Activated CD4-positive, alpha-beta T cell treated with anti-CD3 and anti-CD28 coated beads for 36 hours (primary cell): ENCODE measurements around the gene TTC23. TPM values are rescaled to one million over a fixed set of nuclear protein-coding genes. Genes with fewer than 3 reads are reported as not detected.

Experiments
- ATAC-seq: fragments of 200-7000 bp; cut with Tn5 transposase; one replicate; pipeline ENCODE4 v1.10.0; 2021; ENCODE audit warnings: mild to moderate bottlenecking, moderate library complexity
- CTCF ChIA-PET: fragments of 350-600 bp; sonication (Branson Sonifier 250); formaldehyde crosslinking; loops from one replicate; lab custom pipeline; 2021; ENCODE audit warnings: antibody characterized with exemption; lab: Charles Lee
- POLR2A ChIA-PET: fragments of 350-600 bp; sonication (Branson Sonifier 250); formaldehyde crosslinking; loops from one replicate; lab custom pipeline; 2021; ENCODE audit warnings: antibody characterized with exemption, inconsistent platforms; lab: Charles Lee
- DNase-seq: peaks from one replicate; pipeline ENCODE4 v3.0.0-alpha.2; 2020
- H3K27ac Mint-ChIP-seq: one replicate; pipeline ENCODE4 v1.8.0; 2021; ENCODE audit warnings: mixed read lengths
- H3K27me3 Mint-ChIP-seq: one replicate; pipeline ENCODE4 v1.8.0; 2021; ENCODE audit warnings: mixed read lengths
- H3K36me3 Mint-ChIP-seq: one replicate; pipeline ENCODE4 v1.8.0; 2021; ENCODE audit warnings: low read depth, mixed read lengths
- H3K4me1 Mint-ChIP-seq: one replicate; pipeline ENCODE4 v1.8.0; 2021; ENCODE audit warnings: mixed read lengths
- H3K4me3 Mint-ChIP-seq: one replicate; pipeline ENCODE4 v1.8.0; 2021; ENCODE audit warnings: mild to moderate bottlenecking, moderate library complexity, mixed read lengths
- H3K9me3 Mint-ChIP-seq: one replicate; pipeline ENCODE4 v1.8.0; 2021; ENCODE audit warnings: low read depth, mixed read lengths
- intact Hi-C, 2 experiments: fragments of 100-400 bp; cut with DNase I in 1 of 2; cut with micrococcal nuclease in 1 of 2; formaldehyde crosslinking; loops; one replicate each; pipeline versions ENCODE4 v1.14.2 to v1.15.1; 2022 to 2024; cut with DNase I, micrococcal nuclease
- total RNA-seq, 2 experiments: library from RNA; stranded (reverse); gene quantifications; one replicate each; pipeline ENCODE4 v1.2.3, GENCODE V29; 2021

TTC23 gene
- total RNA-seq, 2 experiments from 2014 or later, result 5.5 to 9.0 TPM

GRCh38 chr15:99228120-99228770 lies 21.1 kb downstream of the TTC23 start:
- Mint-ChIP-seq H3K27ac (no peak overlapping the region), H3K36me3 (no peaks in the 10 kb centered on the region), H3K27me3 (no peaks in the 10 kb centered on the region), H3K4me3 (no peak overlapping the region), H3K4me1 (no peaks in the 10 kb centered on the region), H3K9me3 (peaks cover 2% of the 10 kb centered on the region)
- DNase-seq, result no peak
- CTCF ChIA-PET, result interaction anchor here (1.0 kb wide), 1 partner anchor 18 kb away, joined by 3 read pairs; no protein-coding TSS in a partner anchor
- POLR2A ChIA-PET, result no interaction called here
- intact Hi-C loops, result no loop called here
- ATAC-seq, result no peak

GRCh38 chr15:99226802-99227201 lies 22.6 kb downstream of the TTC23 start:
- Mint-ChIP-seq H3K4me1 (no peaks in the 10 kb centered on the region), H3K27ac (no peak overlapping the region), H3K9me3 (no peaks in the 10 kb centered on the region), H3K4me3 (no peak overlapping the region), H3K36me3 (no peaks in the 10 kb centered on the region), H3K27me3 (no peaks in the 10 kb centered on the region)
- ATAC-seq, result no peak
- intact Hi-C loops, result no loop called here
- no peak for DNase-seq
- POLR2A ChIA-PET, result no interaction called here
- CTCF ChIA-PET, result interaction anchor here (0.6 kb wide), 1 partner anchor 125 kb away, joined by 3 read pairs; no protein-coding TSS in a partner anchor

DNA sequence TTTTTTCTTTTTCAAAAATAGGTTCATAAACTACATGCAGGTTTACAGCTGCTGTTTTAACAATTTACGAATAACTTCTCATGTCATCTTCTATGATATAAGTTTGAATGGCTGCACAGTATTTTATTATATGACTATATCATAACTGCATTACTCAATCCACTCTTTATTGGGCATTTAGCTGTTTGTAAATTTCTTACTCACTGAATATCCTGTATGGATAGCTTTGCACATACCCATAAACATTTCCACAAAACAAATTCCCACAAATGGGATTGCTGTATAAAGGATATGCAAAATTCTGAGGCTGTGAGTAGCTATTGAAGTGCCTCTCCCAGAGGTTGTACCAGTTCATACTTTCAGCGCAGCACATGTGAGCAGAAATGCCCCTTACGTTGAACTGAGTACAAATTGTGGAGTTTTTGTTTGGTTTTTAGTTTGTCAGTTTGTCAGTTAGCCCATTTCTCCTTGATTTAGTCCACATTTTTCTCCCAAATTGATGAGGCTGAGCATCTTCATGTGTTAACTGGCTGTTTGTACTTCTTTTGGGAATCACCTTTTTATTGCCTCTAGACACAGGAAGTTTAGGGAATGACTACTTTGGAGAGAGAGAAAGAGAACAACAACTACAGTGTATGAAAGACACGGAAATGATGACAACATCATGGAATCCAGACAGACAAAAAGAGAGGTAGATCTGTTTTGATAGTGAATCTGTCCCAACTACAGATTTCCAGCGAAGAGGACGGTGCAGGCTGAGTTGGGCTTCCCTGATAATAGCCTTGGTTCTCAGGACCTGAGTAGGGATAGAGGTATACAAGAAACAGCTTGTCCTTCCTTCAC lies 24.8 kb downstream of the TTC23 start:
- H3K27me3 Mint-ChIP-seq, result no peaks in the 10 kb centered on the region
- no peaks in the 10 kb centered on the region for H3K36me3 Mint-ChIP-seq
- no peak overlapping the region for H3K4me3 Mint-ChIP-seq
- DNase-seq (no peak), ATAC-seq (no peak)
- H3K4me1 Mint-ChIP-seq, result no peaks in the 10 kb centered on the region
- POLR2A ChIA-PET, result no interaction called here
- intact Hi-C loops, result no loop called here
- CTCF ChIA-PET, result no interaction called here
- H3K9me3 Mint-ChIP-seq, result no peaks in the 10 kb centered on the region
- H3K27ac Mint-ChIP-seq, result no peak overlapping the region

DNA sequence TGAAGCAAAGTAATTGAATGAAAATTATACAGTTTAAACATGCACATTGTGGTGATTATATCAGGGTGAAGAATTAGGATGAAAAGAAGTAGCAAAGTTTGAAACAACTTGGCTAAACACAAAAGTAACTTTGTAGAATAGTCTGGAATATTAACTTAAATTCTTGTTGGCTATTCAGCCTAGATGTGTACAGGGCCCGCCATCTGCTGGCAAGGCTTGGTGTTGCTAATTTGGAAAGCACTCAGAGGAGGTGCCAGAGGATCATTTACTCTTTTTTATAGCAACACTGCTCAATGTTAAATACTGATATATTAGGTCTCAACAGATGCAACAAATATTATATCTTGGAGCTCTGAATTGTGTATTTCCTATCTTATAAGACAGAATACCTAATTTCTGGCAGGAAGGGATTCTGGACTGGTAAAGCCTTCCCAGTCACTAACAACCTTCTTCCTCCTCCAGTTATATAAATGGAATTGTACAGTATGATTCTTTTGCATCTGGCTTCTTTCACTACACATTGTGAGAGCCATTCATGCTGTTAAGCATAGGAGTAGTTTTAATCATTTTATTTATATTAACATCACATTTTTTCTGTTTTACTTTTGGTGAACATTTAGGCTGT lies 36.1 kb downstream of the TTC23 start:
- ATAC-seq (peak; percentile 65), DNase-seq (peak; percentile 81)
- intact Hi-C loops, result loop anchor here (1.0 to 2.0 kb wide), 5 partner anchors 108 to 771 kb away; partner anchors contain the start of gene SYNM (in 1 of the 2)
- H3K9me3 Mint-ChIP-seq, result no peaks in the 10 kb centered on the region
- H3K4me1 Mint-ChIP-seq, result no peaks in the 10 kb centered on the region
- ChIA-PET POLR2A (no interaction called here), CTCF (interaction anchor here (0.7 to 1.9 kb wide), 14 partner anchors 9 to 546 kb away, joined by 3 to 6 read pairs (median 3); partner anchors contain the start of gene SYNM)
- no peak overlapping the region for H3K27ac Mint-ChIP-seq
- no peak overlapping the region for H3K4me3 Mint-ChIP-seq
- peaks cover 2% of the 10 kb centered on the region for H3K36me3 Mint-ChIP-seq
- H3K27me3 Mint-ChIP-seq, result no peaks in the 10 kb centered on the region

DNA sequence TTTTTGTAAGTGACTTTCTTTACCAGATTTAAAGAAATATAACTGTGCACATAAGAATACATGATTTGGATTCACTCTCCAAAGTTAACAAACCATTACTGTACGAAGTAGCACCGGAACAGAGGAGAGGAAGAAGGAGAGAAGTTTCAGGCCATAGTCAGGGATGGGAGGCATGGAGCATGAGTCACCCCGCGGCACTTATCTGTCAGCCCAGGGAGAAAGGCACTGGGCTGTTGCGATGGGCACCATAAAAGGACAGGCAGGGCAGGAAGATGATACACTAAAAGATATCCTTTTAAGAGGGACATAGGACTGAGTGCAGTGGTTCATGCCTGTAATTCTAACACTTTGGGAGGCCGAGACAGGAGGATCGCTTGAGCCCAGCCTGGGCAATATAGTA lies 37.0 kb downstream of the TTC23 start:
- ChIA-PET POLR2A (no interaction called here), CTCF (interaction anchor here (0.7 to 1.0 kb wide), 3 partner anchors 107 to 154 kb away, joined by 3 to 4 read pairs (median 4); no protein-coding TSS in a partner anchor)
- DNase-seq (no peak), ATAC-seq (no peak)
- intact Hi-C loops, result loop anchor here in 1 of 2 experiments (2.0 kb wide), 1 partner anchor 770 kb away; no protein-coding TSS in a partner anchor
- Mint-ChIP-seq H3K27ac (no peak overlapping the region), H3K36me3 (peaks cover under 1% of the 10 kb centered on the region), H3K9me3 (no peaks in the 10 kb centered on the region), H3K27me3 (no peaks in the 10 kb centered on the region), H3K4me1 (no peaks in the 10 kb centered on the region), H3K4me3 (no peak overlapping the region)

DNA sequence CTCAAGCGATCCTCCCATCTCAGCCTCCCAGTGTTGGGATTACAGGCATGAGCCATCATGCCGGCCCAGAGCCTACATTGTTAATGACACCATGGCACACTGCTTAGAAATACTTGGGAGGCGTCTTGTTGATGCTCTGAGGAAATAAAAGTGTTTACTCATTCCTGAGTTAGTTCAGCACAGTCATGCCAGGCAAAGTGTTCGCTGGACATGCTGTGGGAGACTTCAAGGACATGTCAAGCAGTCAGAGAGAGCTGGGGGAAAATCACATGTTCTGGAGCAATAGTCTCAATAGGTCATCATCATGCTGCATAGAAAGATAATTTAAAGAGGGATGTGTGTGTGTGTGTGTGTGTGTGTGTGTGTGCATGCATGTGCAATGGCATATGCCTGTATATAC lies 37.5 kb downstream of the TTC23 start:
- CTCF ChIA-PET, result interaction anchor here (0.8 to 1.9 kb wide), 3 partner anchors 106 to 872 kb away, joined by 3 to 8 read pairs (median 4); no protein-coding TSS in a partner anchor
- H3K9me3 Mint-ChIP-seq, result no peaks in the 10 kb centered on the region

GRCh38 chr15:99210334-99210733 lies 39.0 kb downstream of the TTC23 start:
- Mint-ChIP-seq H3K4me1 (no peaks in the 10 kb centered on the region), H3K27me3 (peaks cover 3% of the 10 kb centered on the region), H3K27ac (no peak overlapping the region), H3K9me3 (no peaks in the 10 kb centered on the region), H3K36me3 (peaks cover 3% of the 10 kb centered on the region), H3K4me3 (no peak overlapping the region)
- ChIA-PET CTCF (interaction anchor here (0.6 to 1.9 kb wide), 5 partner anchors 18 to 547 kb away, joined by 3 to 8 read pairs (median 4); no protein-coding TSS in a partner anchor), POLR2A (no interaction called here)
- intact Hi-C loops, result no loop called here
- ATAC-seq (no peak), DNase-seq (no peak)

More for the DNA sequence above, 37.5 kb downstream of the TTC23 start:
- H3K36me3 Mint-ChIP-seq, result no peaks in the 10 kb centered on the region
- no peaks in the 10 kb centered on the region for H3K27me3 Mint-ChIP-seq
- no peak overlapping the region for H3K4me3 Mint-ChIP-seq
- ATAC-seq (no peak), DNase-seq (no peak)
- no peak overlapping the region for H3K27ac Mint-ChIP-seq
- intact Hi-C loops, result loop anchor here in 1 of 2 experiments (2.0 kb wide), 1 partner anchor 769 kb away; no protein-coding TSS in a partner anchor
- H3K4me1 Mint-ChIP-seq, result no peaks in the 10 kb centered on the region
- POLR2A ChIA-PET, result interaction anchor here (0.6 kb wide), 1 partner anchor 123 kb away, joined by 3 read pairs; no protein-coding TSS in a partner anchor

- Mint-ChIP-seq H3K27ac (no peak overlapping the region), H3K4me3 (no peak overlapping the region), H3K9me3 (no peaks in the 10 kb centered on the region), H3K4me1 (no peaks in the 10 kb centered on the region), H3K36me3 (peaks cover 3% of the 10 kb centered on the region), H3K27me3 (peaks cover 3% of the 10 kb centered on the region)
- ChIA-PET CTCF (interaction anchor here (1.6 kb wide), 1 partner anchor 109 kb away, joined by 4 read pairs; no protein-coding TSS in a partner anchor), POLR2A (no interaction called here)
- ATAC-seq (no peak), DNase-seq (no peak)
- intact Hi-C loops, result no loop called here
These were observed 40.1 kb downstream of the TTC23 start for GRCh38 chr15:99209326-99209725.

GRCh38 chr15:99207672-99208071 lies 41.7 kb downstream of the TTC23 start:
- H3K4me1 Mint-ChIP-seq, result no peaks in the 10 kb centered on the region
- peaks cover 3% of the 10 kb centered on the region for H3K36me3 Mint-ChIP-seq
- ChIA-PET POLR2A (no interaction called here), CTCF (interaction anchor here (1.3 kb wide), 1 partner anchor 102 kb away, joined by 4 read pairs; the partner anchor contains the start of gene SYNM)
- peaks cover 5% of the 10 kb centered on the region for H3K27me3 Mint-ChIP-seq
- intact Hi-C loops, result no loop called here
- DNase-seq, result no peak
- no peak overlapping the region for H3K4me3 Mint-ChIP-seq
- ATAC-seq, result no peak
- no peaks in the 10 kb centered on the region for H3K9me3 Mint-ChIP-seq
- H3K27ac Mint-ChIP-seq, result no peak overlapping the region

GRCh38 chr15:99202176-99202552 lies 47.2 kb downstream of the TTC23 start:
- Mint-ChIP-seq H3K27me3 (peaks cover 5% of the 10 kb centered on the region), H3K9me3 (no peaks in the 10 kb centered on the region), H3K36me3 (peaks cover 5% of the 10 kb centered on the region), H3K4me1 (no peaks in the 10 kb centered on the region), H3K27ac (no peak overlapping the region), H3K4me3 (no peak overlapping the region)
- DNase-seq, result no peak
- ATAC-seq, result no peak
- ChIA-PET POLR2A (no interaction called here), CTCF (interaction anchor here (1.1 to 1.4 kb wide), 2 partner anchors 97 to 554 kb away, joined by 4 to 5 read pairs; partner anchors contain the start of gene SYNM)
- intact Hi-C loops, result no loop called here
